ENCODE measurements around the gene AKR1C1. TPM values are rescaled to one million over a fixed set of nuclear protein-coding genes. Genes with fewer than 3 reads are reported as not detected.

Gene AKR1C1
- total and polyA plus RNA-seq, 2 of the 4 experiments (the other 2 are of a cell fraction): 5.0 to 5.4 TPM

DNA sequence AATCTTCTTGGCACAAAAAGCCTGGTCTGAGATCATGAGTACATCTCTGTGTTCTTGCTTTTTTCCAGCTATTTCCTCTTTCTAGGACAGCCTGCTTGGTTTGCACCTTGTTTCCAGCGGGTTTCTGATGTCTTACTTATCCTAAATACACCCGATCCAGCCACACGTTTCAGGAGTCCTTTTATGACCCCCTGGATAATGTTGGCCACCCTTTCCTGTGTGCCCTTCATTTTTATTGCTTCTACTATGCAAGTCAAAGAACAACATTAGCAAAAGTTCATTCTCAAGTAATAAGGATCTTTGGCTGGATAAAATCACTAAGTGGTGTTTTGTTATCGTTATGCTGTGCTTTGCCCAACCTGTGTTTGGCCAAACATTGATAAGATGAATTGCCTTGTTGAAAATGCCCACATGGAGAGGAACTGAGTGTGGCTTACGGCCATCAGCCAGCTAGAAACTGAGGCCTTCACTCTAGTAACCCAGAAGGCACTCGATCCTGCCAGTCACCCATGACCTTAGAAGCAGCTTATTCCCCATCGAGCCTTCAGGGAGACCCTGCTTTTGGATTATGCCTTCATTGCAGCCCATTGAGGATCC lies 28.7 kb upstream of the AKR1C1 start:
- Histone ChIP-seq H4K8ac (ENCODE audit: low read depth in 2 of 2, low read length in 2 of 2) (no peak overlapping the region), H2AFZ (replicated peaks; ENCODE audit: low read length, poor library complexity) (no peak overlapping the region), H2AK9ac (replicated peaks; ENCODE audit: low read depth, low read length, poor library complexity) (no peak overlapping the region), H3K79me1 (ENCODE audit: low read depth in 1 of 2, low read length in 2 of 2) (no peaks in the 10 kb centered on the region), H3K9me3 (ENCODE audit: control insufficient read depth, insufficient read depth, low read length) (no peaks in the 10 kb centered on the region), H3K9me1 (ENCODE audit: insufficient read depth, low read length) (no peaks in the 10 kb centered on the region), H3K4ac (ENCODE audit: low read depth, low read length) (no peak overlapping the region), H3K36me3 (ENCODE audit: control insufficient read depth, insufficient read depth, low read length) (no peaks in the 10 kb centered on the region), H3K27me3 (ENCODE audit: control insufficient read depth, insufficient read depth, low read length) (no peaks in the 10 kb centered on the region; the same call in 1 of the 2 replicates), H2BK5ac (ENCODE audit: low read depth, low read length, poor library complexity, severe bottlenecking) (no peak overlapping the region), H3K18ac (ENCODE audit: low read depth, low read length) (no peak overlapping the region), H3K56ac (ENCODE audit: extremely low read depth, insufficient read depth, low read length) (no peak overlapping the region), H3K4me1 (ENCODE audit: control insufficient read depth, insufficient read depth, low read length) (no peaks in the 10 kb centered on the region), H2AK5ac (ENCODE audit: low read depth, low read length) (no peak overlapping the region), H2BK15ac (ENCODE audit: low read depth, low read length) (no peak overlapping the region), H4K5ac (ENCODE audit: low read depth, low read length) (no peak overlapping the region), H3K4me2 (ENCODE audit: low read depth, low read length) (no peak overlapping the region), H3K9ac (ENCODE audit: low read depth, low read length) (no peak overlapping the region), H3K4me3 (ENCODE audit: insufficient read depth, low read depth, low read length) (no peak overlapping the region), H2BK120ac (ENCODE audit: low read depth, low read length) (no peak overlapping the region), H4K20me1 (ENCODE audit: insufficient read depth, low read length) (no peaks in the 10 kb centered on the region), H2BK20ac (ENCODE audit: low read depth, low read length) (no peak overlapping the region), H3K14ac (replicated peaks; ENCODE audit: low read depth, low read length) (no peak overlapping the region), H3K23ac (ENCODE audit: low read depth, low read length) (no peak overlapping the region), H4K91ac (ENCODE audit: insufficient read depth, low read depth, low read length) (no peak overlapping the region), H3K27ac (ENCODE audit: insufficient read depth, low read length) (no peak overlapping the region)
- ATAC-seq (ENCODE audit: low read depth): no peak
- no peak for TF ChIP-seq RAD21 (IDR thresholded peaks at IDR 0.05; ENCODE audit: low read length)
- TF ChIP-seq MXI1 (IDR thresholded peaks at IDR 0.05; ENCODE audit: borderline replicate concordance, low read depth, low read length): no peak
- no peak for TF ChIP-seq CEBPB (IDR thresholded peaks at IDR 0.05; ENCODE audit: low read depth, low read length)
- no peak for TF ChIP-seq MAZ (IDR thresholded peaks at IDR 0.05; ENCODE audit: borderline replicate concordance, low read depth, low read length)
- TF ChIP-seq, protein P1, sequence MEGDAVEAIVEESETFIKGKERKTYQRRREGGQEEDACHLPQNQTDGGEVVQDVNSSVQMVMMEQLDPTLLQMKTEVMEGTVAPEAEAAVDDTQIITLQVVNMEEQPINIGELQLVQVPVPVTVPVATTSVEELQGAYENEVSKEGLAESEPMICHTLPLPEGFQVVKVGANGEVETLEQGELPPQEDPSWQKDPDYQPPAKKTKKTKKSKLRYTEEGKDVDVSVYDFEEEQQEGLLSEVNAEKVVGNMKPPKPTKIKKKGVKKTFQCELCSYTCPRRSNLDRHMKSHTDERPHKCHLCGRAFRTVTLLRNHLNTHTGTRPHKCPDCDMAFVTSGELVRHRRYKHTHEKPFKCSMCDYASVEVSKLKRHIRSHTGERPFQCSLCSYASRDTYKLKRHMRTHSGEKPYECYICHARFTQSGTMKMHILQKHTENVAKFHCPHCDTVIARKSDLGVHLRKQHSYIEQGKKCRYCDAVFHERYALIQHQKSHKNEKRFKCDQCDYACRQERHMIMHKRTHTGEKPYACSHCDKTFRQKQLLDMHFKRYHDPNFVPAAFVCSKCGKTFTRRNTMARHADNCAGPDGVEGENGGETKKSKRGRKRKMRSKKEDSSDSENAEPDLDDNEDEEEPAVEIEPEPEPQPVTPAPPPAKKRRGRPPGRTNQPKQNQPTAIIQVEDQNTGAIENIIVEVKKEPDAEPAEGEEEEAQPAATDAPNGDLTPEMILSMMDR (conservative IDR thresholded peaks at IDR 0.05; ENCODE audit: low read depth, low read length): no peak
- no peak for TF ChIP-seq POLR2A (IDR thresholded peaks at IDR 0.05; ENCODE audit: low read depth, low read length)
- no peak for TF ChIP-seq NFE2L2 (IDR thresholded peaks at IDR 0.05; ENCODE audit: low read depth, low read length)
- no peak for TF ChIP-seq FOS (IDR thresholded peaks at IDR 0.05; ENCODE audit: low read depth, low read length)
- TF ChIP-seq MAFK (IDR thresholded peaks at IDR 0.05; ENCODE audit: low read depth, low read length): no peak
- TF ChIP-seq, protein P2, sequence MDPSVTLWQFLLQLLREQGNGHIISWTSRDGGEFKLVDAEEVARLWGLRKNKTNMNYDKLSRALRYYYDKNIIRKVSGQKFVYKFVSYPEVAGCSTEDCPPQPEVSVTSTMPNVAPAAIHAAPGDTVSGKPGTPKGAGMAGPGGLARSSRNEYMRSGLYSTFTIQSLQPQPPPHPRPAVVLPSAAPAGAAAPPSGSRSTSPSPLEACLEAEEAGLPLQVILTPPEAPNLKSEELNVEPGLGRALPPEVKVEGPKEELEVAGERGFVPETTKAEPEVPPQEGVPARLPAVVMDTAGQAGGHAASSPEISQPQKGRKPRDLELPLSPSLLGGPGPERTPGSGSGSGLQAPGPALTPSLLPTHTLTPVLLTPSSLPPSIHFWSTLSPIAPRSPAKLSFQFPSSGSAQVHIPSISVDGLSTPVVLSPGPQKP (IDR thresholded peaks at IDR 0.05; ENCODE audit: borderline replicate concordance, low read depth, low read length): no peak
- no peak for TF ChIP-seq CHD1 (IDR thresholded peaks at IDR 0.05; ENCODE audit: low read depth, low read length)
- TF ChIP-seq RFX5 (IDR thresholded peaks at IDR 0.05; ENCODE audit: low read depth, low read length): no peak
- TF ChIP-seq RCOR1 (IDR thresholded peaks at IDR 0.05; ENCODE audit: insufficient replicate concordance, low read length): no peak
- TF ChIP-seq BHLHE40 (IDR thresholded peaks at IDR 0.05; ENCODE audit: low read depth, low read length): no peak
- TF ChIP-seq, protein P3, sequence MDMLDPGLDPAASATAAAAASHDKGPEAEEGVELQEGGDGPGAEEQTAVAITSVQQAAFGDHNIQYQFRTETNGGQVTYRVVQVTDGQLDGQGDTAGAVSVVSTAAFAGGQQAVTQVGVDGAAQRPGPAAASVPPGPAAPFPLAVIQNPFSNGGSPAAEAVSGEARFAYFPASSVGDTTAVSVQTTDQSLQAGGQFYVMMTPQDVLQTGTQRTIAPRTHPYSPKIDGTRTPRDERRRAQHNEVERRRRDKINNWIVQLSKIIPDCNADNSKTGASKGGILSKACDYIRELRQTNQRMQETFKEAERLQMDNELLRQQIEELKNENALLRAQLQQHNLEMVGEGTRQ (IDR thresholded peaks at IDR 0.05; ENCODE audit: low read depth, low read length): no peak
- no peak for TF ChIP-seq SMC3 (IDR thresholded peaks at IDR 0.05; ENCODE audit: low read depth, low read length)
- CTCF ChIA-PET: no interaction called here
- WGBS, 2 experiments (ENCODE audit: extremely low coverage in 2 of 2, insufficient read length in 1 of 2): 60% methylated on average over 3 of the region's 7 CpGs; no CpG with 5 or more reads in 1 of the 2 experiments
- BruUV-seq (replicated peaks): no TSS peak
- POLR2A ChIA-PET (ENCODE audit: unreplicated experiment): no interaction called here
- in situ Hi-C loops (cut with MboI; ENCODE audit: low sequenced_read_pairs): no loop called here
- intact Hi-C loops (cut with micrococcal nuclease): no loop called here
- no peak for DNase-seq
- dilution Hi-C loops (cut with HindIII; ENCODE audit: low sequenced_read_pairs, unreplicated experiment): no loop called here

All from IMR-90 (cell line).